H1 (cell line): Measurements from ENCODE around the gene INAFM1. TPM values are rescaled to one million over a fixed set of nuclear protein-coding genes. Genes with fewer than 3 reads are reported as not detected.

Experiments
- CTCF ChIA-PET: fragments of 300-600 bp; sonication (Branson Sonifier 250); formaldehyde crosslinking; loops from one replicate; lab custom pipeline; 2021; ENCODE audit not compliant: partially characterized antibody; lab: Charles Lee
- POLR2A ChIA-PET: fragments of 300-600 bp; sonication (Branson Sonifier 250); formaldehyde crosslinking; loops from one replicate; lab custom pipeline; 2021; ENCODE audit warnings: inconsistent platforms; ENCODE audit not compliant: partially characterized antibody; lab: Charles Lee
- DNase-seq, 2 experiments: peaks; one replicate each; pipeline versions ENCODE4 v3.0.0 to v3.0.0-alpha.2; 2010 to 2022; ENCODE audit warnings: low spot score in 2 of 2, low read depth in 1 of 2, mixed read lengths in 1 of 2
- FAIRE-seq: peaks from 2 replicates; lab custom pipeline; 2011; peaks lifted over from hg19 to GRCh38; lab: Jason Lieb, UNC
- H2AFZ ChIP-seq: 2 replicates; pipeline ENCODE4 v1.8.1; 2012; ENCODE audit warnings: low read length, inconsistent platforms
- H2AK5ac ChIP-seq: 2 replicates; pipeline ENCODE4 v1.6.1; 2013; ENCODE audit warnings: low read depth, low read length
- H2BK120ac ChIP-seq: replicated peaks from 2 replicates; pipeline ENCODE3; 2013; ENCODE audit warnings: low read depth, low read length, inconsistent platforms
- H2BK12ac ChIP-seq: 2 replicates; pipeline ENCODE4 v1.6.1; 2013; ENCODE audit warnings: low read depth, low read length
- H2BK15ac ChIP-seq: 2 replicates; pipeline ENCODE4 v1.6.1; 2013; ENCODE audit warnings: low read length
- H2BK20ac ChIP-seq: 2 replicates; pipeline ENCODE4 v1.6.1; 2013; ENCODE audit warnings: low read length
- H2BK5ac ChIP-seq: 2 replicates; pipeline ENCODE4 v1.6.1; 2013; ENCODE audit warnings: low read depth, low read length
- H3K14ac ChIP-seq: 2 replicates; pipeline ENCODE4 v1.6.1; 2013; ENCODE audit warnings: inconsistent platforms; ENCODE audit not compliant: insufficient read length
- H3K18ac ChIP-seq: 2 replicates; pipeline ENCODE4 v1.6.1; 2013; ENCODE audit warnings: low read length; ENCODE audit errors: extremely low read depth
- H3K23ac ChIP-seq: 2 replicates; pipeline ENCODE4 v1.6.1; 2013; ENCODE audit warnings: inconsistent platforms; ENCODE audit not compliant: insufficient read length
- H3K23me2 ChIP-seq: 2 replicates; pipeline ENCODE4 v1.6.1; 2013; ENCODE audit warnings: low read depth, low read length
- H3K27ac ChIP-seq: 2 replicates; pipeline ENCODE4 v1.6.1; 2011; ENCODE audit warnings: low read depth, low read length, inconsistent platforms
- H3K27me3 ChIP-seq, 4 experiments: replicated peaks in 1 of 4; 1 replicate in 1 of 4; 2 replicates in 3 of 4; pipeline versions ENCODE4 v1.6.1 to v1.8.1; 2011 to 2013; ENCODE audit warnings: low read length in 3 of 4, mild to moderate bottlenecking in 3 of 4, inconsistent platforms in 2 of 4, mixed read lengths in 2 of 4, moderate library complexity in 1 of 4; ENCODE audit not compliant: control insufficient read depth in 3 of 4, insufficient read depth in 3 of 4; ENCODE audit errors: extremely low read depth in 1 of 4
- H3K36me3 ChIP-seq, 4 experiments: 2 replicates each; pipeline versions ENCODE4 v1.6.1 to v1.8.1; 2011 to 2013; ENCODE audit warnings: mild to moderate bottlenecking in 4 of 4, low read length in 3 of 4, moderate library complexity in 2 of 4, control low read depth in 1 of 4, inconsistent platforms in 1 of 4; ENCODE audit not compliant: insufficient read depth in 4 of 4, control insufficient read depth in 2 of 4
- H3K4ac ChIP-seq: replicated peaks from 2 replicates; pipeline ENCODE3; 2013; ENCODE audit warnings: low read length, low read depth, mixed read lengths, inconsistent platforms; ENCODE audit not compliant: insufficient read length
- H3K4me1 ChIP-seq, 4 experiments: replicated peaks in 1 of 4; 1 replicate in 1 of 4; 2 replicates in 3 of 4; pipeline versions ENCODE4 v1.6.1 to v1.8.1; 2011 to 2013; ENCODE audit warnings: low read length in 3 of 4, inconsistent platforms in 2 of 4, mixed read lengths in 1 of 4; ENCODE audit not compliant: insufficient read depth in 4 of 4, control insufficient read depth in 3 of 4
- H3K4me2 ChIP-seq, 2 experiments: 2 replicates each; pipeline versions ENCODE4 v1.6.1 to v1.8.1; 2011 to 2013; ENCODE audit warnings: low read depth in 2 of 2, low read length in 2 of 2, control low read depth in 1 of 2, inconsistent platforms in 1 of 2, mild to moderate bottlenecking in 1 of 2; ENCODE audit not compliant: insufficient read depth in 1 of 2
- H3K4me3 ChIP-seq, 4 experiments: fragments of 200-600, 300-600 bp in 1 of 4; sonication (generic), shearing (Covaris generic), sonication (Bioruptor Twin) in 1 of 4; 2 replicates each; pipeline versions ENCODE4 v1.5.1 to v1.8.1; 2011 to 2016; ENCODE audit warnings: low read length in 4 of 4, low read depth in 3 of 4, control low read depth in 2 of 4, inconsistent platforms in 2 of 4, mild to moderate bottlenecking in 2 of 4, mixed read lengths in 1 of 4, moderate library complexity in 1 of 4; ENCODE audit not compliant: insufficient read depth in 2 of 4; ENCODE audit errors: extremely low read depth in 1 of 4
- H3K56ac ChIP-seq: replicated peaks from 2 replicates; pipeline ENCODE3; 2013; ENCODE audit warnings: low read depth, mild to moderate bottlenecking, mixed read lengths, low read length, inconsistent platforms; ENCODE audit not compliant: insufficient read length
- H3K79me1 ChIP-seq: 2 replicates; pipeline ENCODE4 v1.6.1; 2013; ENCODE audit warnings: low read depth, low read length, control low read depth
- H3K79me2 ChIP-seq, 2 experiments: 2 replicates each; pipeline versions ENCODE4 v1.6.1 to v1.8.1; 2012 to 2013; ENCODE audit warnings: low read length in 2 of 2, mild to moderate bottlenecking in 2 of 2, inconsistent platforms in 1 of 2; ENCODE audit not compliant: insufficient read depth in 2 of 2, control insufficient read depth in 1 of 2
- H3K9ac ChIP-seq, 4 experiments: replicated peaks in 1 of 4; 1 replicate in 1 of 4; 2 replicates in 3 of 4; pipeline versions ENCODE4 v1.6.1 to v1.8.1; 2011 to 2013; ENCODE audit warnings: low read depth in 3 of 4, low read length in 3 of 4, control low read depth in 2 of 4, mild to moderate bottlenecking in 2 of 4, moderate library complexity in 2 of 4, inconsistent platforms in 1 of 4; ENCODE audit errors: extremely low read depth in 1 of 4
- H3K9me3 ChIP-seq, 2 experiments: 2 replicates each; pipeline versions ENCODE4 v1.6.1 to v1.8.1; 2012 to 2013; ENCODE audit warnings: mild to moderate bottlenecking in 2 of 2, moderate library complexity in 2 of 2, control low read depth in 1 of 2, inconsistent platforms in 1 of 2, low read depth in 1 of 2, low read length in 1 of 2, mixed read lengths in 1 of 2; ENCODE audit not compliant: insufficient read depth in 2 of 2
- H4K20me1 ChIP-seq, 2 experiments: replicated peaks in 1 of 2; 2 replicates each; pipeline versions ENCODE3 to v1.8.1; 2011 to 2013; ENCODE audit warnings: inconsistent platforms in 2 of 2, low read length in 2 of 2, mild to moderate bottlenecking in 1 of 2; ENCODE audit not compliant: insufficient read depth in 2 of 2, control insufficient read depth in 1 of 2
- H4K5ac ChIP-seq: 2 replicates; pipeline ENCODE4 v1.6.1; 2013; ENCODE audit warnings: low read length, low read depth, mixed read lengths, inconsistent platforms; ENCODE audit not compliant: insufficient read length
- H4K8ac ChIP-seq: 2 replicates; pipeline ENCODE4 v1.8.0; 2013; ENCODE audit warnings: mild to moderate bottlenecking, moderate library complexity, low read length, inconsistent platforms; ENCODE audit not compliant: insufficient read depth; ENCODE audit errors: extremely low read depth
- H4K91ac ChIP-seq: replicated peaks from 2 replicates; pipeline ENCODE3; 2013; ENCODE audit warnings: low read length, mixed read lengths, inconsistent platforms; ENCODE audit not compliant: insufficient read length
- ATF2 ChIP-seq: IDR thresholded peaks from 2 replicates; pipeline ENCODE4 v1.6.1; 2012; ENCODE audit warnings: low read length, inconsistent platforms
- BACH1 ChIP-seq: IDR thresholded peaks from 2 replicates; pipeline ENCODE4 v1.6.1; 2012; ENCODE audit warnings: low read length, improper control_type of control experiment
- BCL11A ChIP-seq, 2 experiments: IDR thresholded peaks; one replicate each; pipeline ENCODE4 v1.6.1; 2011; ENCODE audit warnings: low read depth in 2 of 2, low read length in 2 of 2, mild to moderate bottlenecking in 2 of 2
- BRCA1 ChIP-seq: IDR thresholded peaks from 2 replicates; pipeline ENCODE4 v1.6.1; 2012; ENCODE audit warnings: low read depth, low read length, improper control_type of control experiment
- CBX8 ChIP-seq: fragments of 300-800, 300-1000 bp; sonication (generic); IDR thresholded peaks from 2 replicates; pipeline ENCODE4 v1.7.1; 2016; ENCODE audit warnings: low read depth, low read length, borderline replicate concordance
- GABPA ChIP-seq: IDR thresholded peaks from 2 replicates; pipeline ENCODE4 v1.6.1; 2011; ENCODE audit warnings: mild to moderate bottlenecking, low read length, moderate library complexity, borderline replicate concordance; ENCODE audit not compliant: insufficient read depth
- KDM4A ChIP-seq: IDR thresholded peaks from one replicate; pipeline ENCODE4 v1.7.1; 2012; ENCODE audit warnings: low read depth, mild to moderate bottlenecking, moderate library complexity, low read length, inconsistent platforms; ENCODE audit not compliant: severe bottlenecking
- POLR2A ChIP-seq, 2 experiments: IDR thresholded peaks; 1 replicate in 1 of 2; 2 replicates in 1 of 2; pipeline ENCODE4 v1.6.1; 2011; ENCODE audit warnings: low read depth in 2 of 2, low read length in 2 of 2, mild to moderate bottlenecking in 2 of 2; ENCODE audit errors: control extremely low read depth in 1 of 2
- RFX5 ChIP-seq: IDR thresholded peaks from 2 replicates; pipeline ENCODE4 v1.6.1; 2011; ENCODE audit warnings: low read depth, low read length, improper control_type of control experiment, borderline replicate concordance
- TBP ChIP-seq: IDR thresholded peaks from 2 replicates; pipeline ENCODE4 v1.6.1; 2011; ENCODE audit warnings: low read depth, low read length, improper control_type of control experiment
- WGBS, 2 experiments: shearing (Covaris generic) in 1 of 2; methylation state at CpG; one replicate each; pipeline versions ENCODE4 v1.1.6 to v1.1.7; 2013 to 2015; ENCODE audit warnings: low lambda C conversion rate in 2 of 2, mixed read lengths in 2 of 2, inconsistent platforms in 1 of 2, low coverage in 1 of 2, missing lambda C conversion rate in 1 of 2; ENCODE audit not compliant: insufficient replicate concordance in 2 of 2, insufficient coverage in 1 of 2, insufficient read length in 1 of 2; ENCODE audit errors: extremely low coverage in 1 of 2, missing lambda C conversion rate in 1 of 2; 5-methylcytosine and 5-hydroxymethylcytosine counted together
- polyA plus RNA-seq, 7 experiments: library from polyadenylated mRNA; depleted of rRNA in 3 of 7; stranded (reverse) in 5 of 7; unstranded in 2 of 7; fragments of >200 nt in 5 of 7; fragments of 200-250 nt in 2 of 7; gene quantifications; 1 replicate in 5 of 7; 2 replicates in 1 of 7; 4 replicates in 1 of 7; pipeline versions ENCODE4 v1.2.1 to v1.2.3, GENCODE V29; 2011 to 2013; ENCODE audit warnings: missing spikeins in 2 of 7, mixed read lengths in 2 of 7
- total RNA-seq: library from RNA; stranded (reverse); fragmentation: NEBNext Ultra II Directional; extraction: Animal tissue kit (Norgen Biotek cat#: 25700); gene quantifications from 2 replicates; pipeline ENCODE4 v1.2.1, GENCODE V29; 2021

Gene INAFM1
- total and polyA plus RNA-seq, 2 of the 8 experiments (the other 6 are each of a cell fraction or from before 2014, with no cell fraction given): 2.6 to 3.4 TPM

- Histone ChIP-seq H4K91ac (no peak overlapping the region), H2BK15ac (peak overlapping the region; percentile 88; the same call in 1 of the 2 replicates), H3K4me3 (peak overlapping the region; percentile 62 to 85 (median 78)), H3K4ac (no peak overlapping the region), H4K5ac (peak overlapping the region; percentile 20), H4K20me1 (peaks cover 0 to 8% of the 10 kb centered on the region in 2 experiments), H2BK12ac (peak overlapping the region; percentile 90), H3K36me3 (peaks cover 5 to 31% (median 14%) of the 10 kb centered on the region in 4 experiments; a peak in 7 of 8 replicates), H3K27ac (peak overlapping the region; percentile 67; the same call in 1 of the 2 replicates), H3K23me2 (peaks cover 9% of the 10 kb centered on the region), H2AK5ac (peak overlapping the region; percentile 86), H3K79me1 (peaks cover 5% of the 10 kb centered on the region), H3K9ac (peak overlapping the region; percentile 42 to 90 (median 66)), H2BK20ac (no peak overlapping the region), H2BK5ac (peak overlapping the region; percentile 91), H3K14ac (no peak overlapping the region), H3K23ac (no peak overlapping the region), H3K79me2 (peaks cover 0 to 15% of the 10 kb centered on the region in 2 experiments; a peak in 2 of 4 replicates), H4K8ac (peak overlapping the region; percentile 75; the same call in 1 of the 2 replicates), H3K4me1 (peaks cover 0 to 8% (median 6%) of the 10 kb centered on the region in 4 experiments; a peak in 6 of 7 replicates), H3K18ac (peak overlapping the region; percentile 87; the same call in 1 of the 2 replicates), H3K9me3 (no peaks in the 10 kb centered on the region), H2AFZ (no peak overlapping the region), H3K4me2 (peak overlapping the region; percentile 86 to 94), H3K56ac (peak overlapping the region; percentile 5), H3K27me3 (no peaks in the 10 kb centered on the region), H2BK120ac (no peak overlapping the region)
- FAIRE-seq (no peak), DNase-seq (no peak)
- WGBS, 2 experiments: 14% methylated on average over 24 of the region's 29 CpGs; no CpG with 5 or more reads in 1 of the 2 experiments
- CTCF ChIA-PET: interaction anchor here (1.0 to 6.4 kb wide), 2 partner anchors 12 to 13 kb away, joined by 6 to 74 read pairs; no protein-coding TSS in a partner anchor
- POLR2A ChIA-PET: interaction anchor here (0.8 to 3.6 kb wide), 12 partner anchors 10 to 144 kb away, joined by 3 to 50 read pairs (median 7); partner anchors contain the start of genes INAFM1, SAE1 and ZC3H4
- TF ChIP-seq GABPA: no peak
- no peak for TF ChIP-seq BRCA1
- TF ChIP-seq BACH1: no peak
- TF ChIP-seq KDM4A: no peak
- no peak for TF ChIP-seq BCL11A (IDR thresholded peaks at IDR 0.05; ENCODE audit: low read depth in 2 of 2, low read length in 2 of 2)
- TF ChIP-seq RFX5: no peak
- 0 out of 2 replicates have a peak, but pooled peaks have one; percentile 33 for TF ChIP-seq ATF2
- TF ChIP-seq TBP: peak; percentile 59; the same call in 1 of the 2 replicates
- TF ChIP-seq POLR2A (IDR thresholded peaks at IDR 0.05; ENCODE audit: control extremely low read depth in 1 of 2, low read depth in 2 of 2, low read length in 2 of 2): peak in 1 of 2 experiments; percentile 76; a peak in 2 of 3 replicates
- TF ChIP-seq CBX8: no peak
Observed at GRCh38 chr19:47257411-47258169, 17.1 kb upstream of the INAFM1 start.
